PC-9 (cell line): Measurements from ENCODE around the gene HBG1. TPM values are rescaled to one million over a fixed set of nuclear protein-coding genes. Genes with fewer than 3 reads are reported as not detected.

Source experiments
- BruUV-seq: library from RNA; stranded (reverse); fragments of 400-500 nt; replicated peaks from 2 replicates; lab custom pipeline; 2021; lab: Mats Ljungman, UMichigan
- CTCF ChIA-PET: fragments of 300-600 bp; sonication (Branson Sonifier 250); formaldehyde crosslinking; loops from one replicate; lab custom pipeline; 2022; ENCODE audit warnings: antibody characterized with exemption; lab: Charles Lee
- POLR2A ChIA-PET: fragments of 300-600 bp; sonication (Branson Sonifier 250); formaldehyde crosslinking; loops from one replicate; lab custom pipeline; 2022; ENCODE audit warnings: antibody characterized with exemption; ENCODE audit not compliant: unreplicated experiment; lab: Charles Lee
- DNase-seq, 2 experiments: peaks; one replicate each; pipeline versions ENCODE4 v3.0.0 to v3.0.0-alpha.2; 2015 to 2022; ENCODE audit warnings: mixed read lengths in 1 of 2
- H2AFZ ChIP-seq: fragments of 200-600 bp; sonication (generic); 2 replicates; pipeline ENCODE4 v1.8.1; 2017; ENCODE audit warnings: antibody characterized with exemption
- H3F3A ChIP-seq: fragments of 200-600 bp; sonication (generic); 2 replicates; pipeline ENCODE4 v1.8.1; 2017; ENCODE audit warnings: antibody characterized with exemption, mild to moderate bottlenecking, low read depth; ENCODE audit not compliant: insufficient read depth
- H3K27ac ChIP-seq: fragments of 200-600 bp; sonication (generic); 2 replicates; pipeline ENCODE4 v1.6.1; 2016; ENCODE audit warnings: mixed run types
- H3K27me3 ChIP-seq: fragments of 200-600 bp; sonication (generic); 2 replicates; pipeline ENCODE4 v1.6.1; 2016; ENCODE audit warnings: low read depth, mixed run types; ENCODE audit not compliant: insufficient read depth
- H3K36me3 ChIP-seq: fragments of 200-600 bp; sonication (generic); 2 replicates; pipeline ENCODE4 v1.6.1; 2016; ENCODE audit warnings: low read depth, mixed run types
- H3K4me1 ChIP-seq: fragments of 200-600 bp; sonication (generic); replicated peaks from 2 replicates; pipeline ENCODE4 v1.6.1; 2016; ENCODE audit warnings: mixed run types; ENCODE audit not compliant: insufficient read depth
- H3K4me2 ChIP-seq: fragments of 200-600 bp; sonication (generic); 2 replicates; pipeline ENCODE4 v1.6.1; 2017; ENCODE audit warnings: mixed run types
- H3K4me3 ChIP-seq: fragments of 200-600 bp; sonication (generic); 2 replicates; pipeline ENCODE4 v1.6.1; 2016; ENCODE audit warnings: mixed run types
- H3K79me2 ChIP-seq: fragments of 200-600 bp; sonication (generic); 2 replicates; pipeline ENCODE4 v1.6.1; 2017; ENCODE audit warnings: low read depth, mixed run types
- H3K9me2 ChIP-seq: fragments of 200-600 bp; sonication (generic); 2 replicates; pipeline ENCODE4 v1.8.1; 2017; ENCODE audit warnings: mild to moderate bottlenecking; ENCODE audit not compliant: insufficient read depth
- H3K9me3 ChIP-seq: fragments of 200-600 bp; sonication (generic); 2 replicates; pipeline ENCODE4 v1.8.1; 2016; ENCODE audit warnings: low read depth; ENCODE audit not compliant: insufficient read depth
- H4K20me1 ChIP-seq: fragments of 200-600 bp; sonication (generic); 2 replicates; pipeline ENCODE4 v1.8.1; 2017; ENCODE audit not compliant: insufficient read depth
- EZH2 ChIP-seq: fragments of 200-600 bp; sonication (generic); IDR thresholded peaks from 2 replicates; pipeline ENCODE4 v1.8.0; 2017; ENCODE audit warnings: antibody characterized with exemption, low read depth
- intact Hi-C: fragments of 100-400 bp; cut with micrococcal nuclease; formaldehyde crosslinking; loops from one replicate; pipeline ENCODE4 v1.10.0; 2022; ENCODE audit not compliant: unreplicated experiment
- total RNA-seq: library from RNA; stranded (reverse); gene quantifications from 2 replicates; pipeline ENCODE4 v1.2.3, GENCODE V29; 2021
- TF ChIP-seq, protein P1 (sequence below): fragments of 200-600 bp; sonication (generic); conservative IDR thresholded peaks from 2 replicates; pipeline ENCODE4 v1.6.1; 2017; ENCODE audit warnings: mixed run types, antibody characterized with exemption, mild to moderate bottlenecking, moderate library complexity

HBG1 gene
- total RNA-seq, 1 experiment from 2014 or later = not detected

GRCh38 chr11:5289696-5290095 is 40.0 kb upstream of the HBG1 start:
- no TSS peak for BruUV-seq
- intact Hi-C loops = loop anchor here (2.0 kb wide), 1 partner anchor 165 kb away; no protein-coding TSS in a partner anchor
- no peak overlapping the region for H2AFZ ChIP-seq
- H3K27me3 ChIP-seq = no peaks in the 10 kb centered on the region
- no peak overlapping the region for H3K4me2 ChIP-seq
- H3K4me1 ChIP-seq = no peaks in the 10 kb centered on the region
- no peaks in the 10 kb centered on the region for H3K36me3 ChIP-seq
- TF ChIP-seq, protein P1, sequence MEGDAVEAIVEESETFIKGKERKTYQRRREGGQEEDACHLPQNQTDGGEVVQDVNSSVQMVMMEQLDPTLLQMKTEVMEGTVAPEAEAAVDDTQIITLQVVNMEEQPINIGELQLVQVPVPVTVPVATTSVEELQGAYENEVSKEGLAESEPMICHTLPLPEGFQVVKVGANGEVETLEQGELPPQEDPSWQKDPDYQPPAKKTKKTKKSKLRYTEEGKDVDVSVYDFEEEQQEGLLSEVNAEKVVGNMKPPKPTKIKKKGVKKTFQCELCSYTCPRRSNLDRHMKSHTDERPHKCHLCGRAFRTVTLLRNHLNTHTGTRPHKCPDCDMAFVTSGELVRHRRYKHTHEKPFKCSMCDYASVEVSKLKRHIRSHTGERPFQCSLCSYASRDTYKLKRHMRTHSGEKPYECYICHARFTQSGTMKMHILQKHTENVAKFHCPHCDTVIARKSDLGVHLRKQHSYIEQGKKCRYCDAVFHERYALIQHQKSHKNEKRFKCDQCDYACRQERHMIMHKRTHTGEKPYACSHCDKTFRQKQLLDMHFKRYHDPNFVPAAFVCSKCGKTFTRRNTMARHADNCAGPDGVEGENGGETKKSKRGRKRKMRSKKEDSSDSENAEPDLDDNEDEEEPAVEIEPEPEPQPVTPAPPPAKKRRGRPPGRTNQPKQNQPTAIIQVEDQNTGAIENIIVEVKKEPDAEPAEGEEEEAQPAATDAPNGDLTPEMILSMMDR = no peak
- TF ChIP-seq EZH2 = no peak
- H3K9me3 ChIP-seq = no peaks in the 10 kb centered on the region
- no peaks in the 10 kb centered on the region for H3K9me2 ChIP-seq
- ChIA-PET CTCF (no interaction called here), POLR2A (no interaction called here)
- H3K79me2 ChIP-seq = no peaks in the 10 kb centered on the region
- H3K4me3 ChIP-seq = no peak overlapping the region
- H3K27ac ChIP-seq = no peak overlapping the region
- no peaks in the 10 kb centered on the region for H3F3A ChIP-seq
- H4K20me1 ChIP-seq = no peaks in the 10 kb centered on the region
- DNase-seq = no peak

GRCh38 chr11:5288906-5289550 is 39.4 kb upstream of the HBG1 start:
- no peak for TF ChIP-seq EZH2
- TF ChIP-seq, protein P1 = no peak
- ChIA-PET CTCF (no interaction called here), POLR2A (no interaction called here)
- H3K9me3 ChIP-seq = no peaks in the 10 kb centered on the region
- no peak for DNase-seq
- H3K27ac ChIP-seq = no peak overlapping the region
- no peaks in the 10 kb centered on the region for H4K20me1 ChIP-seq
- BruUV-seq = no TSS peak
- no peak overlapping the region for H2AFZ ChIP-seq
- H3F3A ChIP-seq = no peaks in the 10 kb centered on the region
- intact Hi-C loops = no loop called here
- H3K27me3 ChIP-seq = no peaks in the 10 kb centered on the region
- no peaks in the 10 kb centered on the region for H3K4me1 ChIP-seq
- no peak overlapping the region for H3K4me2 ChIP-seq
- H3K4me3 ChIP-seq = no peak overlapping the region
- H3K36me3 ChIP-seq = no peaks in the 10 kb centered on the region
- no peaks in the 10 kb centered on the region for H3K79me2 ChIP-seq
- H3K9me2 ChIP-seq = no peaks in the 10 kb centered on the region

DNA sequence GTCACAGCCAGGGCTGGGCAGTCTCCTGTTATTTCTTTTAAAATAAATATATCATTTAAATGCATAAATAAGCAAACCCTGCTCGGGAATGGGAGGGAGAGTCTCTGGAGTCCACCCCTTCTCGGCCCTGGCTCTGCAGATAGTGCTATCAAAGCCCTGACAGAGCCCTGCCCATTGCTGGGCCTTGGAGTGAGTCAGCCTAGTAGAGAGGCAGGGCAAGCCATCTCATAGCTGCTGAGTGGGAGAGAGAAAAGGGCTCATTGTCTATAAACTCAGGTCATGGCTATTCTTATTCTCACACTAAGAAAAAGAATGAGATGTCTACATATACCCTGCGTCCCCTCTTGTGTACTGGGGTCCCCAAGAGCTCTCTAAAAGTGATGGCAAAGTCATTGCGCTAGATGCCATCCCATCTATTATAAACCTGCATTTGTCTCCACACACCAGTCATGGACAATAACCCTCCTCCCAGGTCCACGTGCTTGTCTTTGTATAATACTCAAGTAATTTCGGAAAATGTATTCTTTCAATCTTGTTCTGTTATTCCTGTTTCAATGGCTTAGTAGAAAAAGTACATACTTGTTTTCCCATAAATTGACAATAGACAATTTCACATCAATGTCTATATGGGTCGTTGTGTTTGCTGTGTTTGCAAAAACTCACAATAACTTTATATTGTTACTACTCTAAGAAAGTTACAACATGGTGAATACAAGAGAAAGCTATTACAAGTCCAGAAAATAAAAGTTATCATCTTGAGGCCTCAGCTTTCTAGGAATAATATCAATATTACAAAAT is 38.6 kb upstream of the HBG1 start:
- CTCF ChIA-PET = no interaction called here

More for the DNA sequence above, 38.6 kb upstream of the HBG1 start:
- Histone ChIP-seq H3K9me2 (no peaks in the 10 kb centered on the region), H3K4me2 (no peak overlapping the region), H3K27me3 (no peaks in the 10 kb centered on the region), H3K36me3 (no peaks in the 10 kb centered on the region), H3K4me3 (no peak overlapping the region), H3K4me1 (no peaks in the 10 kb centered on the region), H3F3A (no peaks in the 10 kb centered on the region), H3K27ac (no peak overlapping the region), H2AFZ (no peak overlapping the region), H3K79me2 (no peaks in the 10 kb centered on the region), H3K9me3 (no peaks in the 10 kb centered on the region), H4K20me1 (no peaks in the 10 kb centered on the region)
- no TSS peak for BruUV-seq
- POLR2A ChIA-PET = no interaction called here
- intact Hi-C loops = no loop called here
- no peak for TF ChIP-seq EZH2
- TF ChIP-seq, protein P1 = no peak
- no peak for DNase-seq
